Keratinocyte (primary cell): Measurements from ENCODE around the gene TIFAB.

Experiments
- CTCF ChIP-seq, 3 experiments: IDR thresholded peaks in 1 of 3; conservative IDR thresholded peaks in 1 of 3; optimal IDR thresholded peaks in 1 of 3; 2 replicates in 2 of 3; 3 replicates in 1 of 3; pipeline versions ENCODE3 to v1.5.1; 2011; ENCODE audit warnings: low read length in 3 of 3, mild to moderate bottlenecking in 3 of 3, moderate library complexity in 2 of 3, control low read depth in 1 of 3, inconsistent platforms in 1 of 3; ENCODE audit not compliant: insufficient read depth in 2 of 3; ENCODE audit errors: extremely low read depth in 1 of 3
- EZH2 ChIP-seq: IDR thresholded peaks from one replicate; pipeline ENCODE4 v1.6.1; 2012; ENCODE audit warnings: inconsistent platforms, mild to moderate bottlenecking, low read length, moderate library complexity

GRCh38 chr5:135488727-135489465 lies 36.7 kb upstream of the TIFAB start:
- TF ChIP-seq CTCF (optimal IDR thresholded peaks at IDR 0.05 in 1 of 3, IDR thresholded peaks at IDR 0.05 in 1 of 3, conservative IDR thresholded peaks at IDR 0.05 in 1 of 3; ENCODE audit: extremely low read depth in 1 of 3, insufficient read depth in 2 of 3, low read length in 3 of 3) (no peak), EZH2 (no peak)
